Natural killer cell (primary cell): Measurements from ENCODE around the gene ANKRD36C. TPM values are rescaled to one million over a fixed set of nuclear protein-coding genes. Genes with fewer than 3 reads are reported as not detected.
"Not testable (repeated sequence)": the region's sequence is repeated elsewhere in the genome, so short reads cannot be mapped to it uniquely, and the experiment has no call there.

Experiments
- ATAC-seq, 3 donors: fragments of 150-1000 bp in 2 of 3; fragments of 200-7000 bp in 1 of 3; cut with Tn5 transposase; 1 replicate in 1 of 3; 2 replicates in 2 of 3; pipeline ENCODE4 v1.10.0; 2021; ENCODE audit warnings: mild to moderate bottlenecking in 2 of 3, moderate library complexity in 2 of 3
- DNase-seq, 2 donors: peaks; one replicate each; pipeline versions ENCODE4 v3.0.0 to v3.0.0-alpha.2; 2013 to 2021; ENCODE audit warnings: mixed read lengths in 1 of 2
- H3K27ac ChIP-seq: one replicate; pipeline ENCODE4 v1.5.1; 2013; ENCODE audit warnings: mild to moderate bottlenecking, low read length
- H3K27me3 ChIP-seq: one replicate; pipeline ENCODE4 v1.6.1; 2013; ENCODE audit warnings: low read length; ENCODE audit not compliant: control insufficient read depth, insufficient read depth
- H3K36me3 ChIP-seq: one replicate; pipeline ENCODE4 v1.6.1; 2013; ENCODE audit warnings: low read length; ENCODE audit not compliant: control insufficient read depth, insufficient read depth
- H3K4me1 ChIP-seq: one replicate; pipeline ENCODE4 v1.6.1; 2013; ENCODE audit warnings: low read length; ENCODE audit not compliant: control insufficient read depth, insufficient read depth
- H3K4me3 ChIP-seq: one replicate; pipeline ENCODE4 v1.5.1; 2013; ENCODE audit warnings: low read length
- H3K9me3 ChIP-seq: one replicate; pipeline ENCODE4 v1.6.1; 2013; ENCODE audit warnings: low read length; ENCODE audit not compliant: control insufficient read depth, insufficient read depth
- H3K27ac Mint-ChIP-seq, 2 donors: one replicate each; pipeline ENCODE4 v1.8.0; 2022; ENCODE audit warnings: mild to moderate bottlenecking in 2 of 2, mixed read lengths in 2 of 2, moderate library complexity in 1 of 2
- H3K27me3 Mint-ChIP-seq, 2 donors: one replicate each; pipeline ENCODE4 v1.8.0; 2022; ENCODE audit warnings: low read depth in 2 of 2, mixed read lengths in 2 of 2
- H3K36me3 Mint-ChIP-seq: one replicate; pipeline ENCODE4 v1.8.0; 2022; ENCODE audit warnings: mixed read lengths
- H3K4me1 Mint-ChIP-seq, 2 donors: one replicate each; pipeline ENCODE4 v1.8.0; 2022; ENCODE audit warnings: mixed read lengths in 2 of 2
- H3K4me3 Mint-ChIP-seq: one replicate; pipeline ENCODE4 v1.8.0; 2022; ENCODE audit warnings: mild to moderate bottlenecking, moderate library complexity, mixed read lengths
- H3K9me3 Mint-ChIP-seq, 2 donors: one replicate each; pipeline ENCODE4 v1.8.0; 2022; ENCODE audit warnings: mixed read lengths in 2 of 2
- WGBS: methylation state at CpG from one replicate; pipeline ENCODE4 v1.1.7; 2013; ENCODE audit warnings: missing lambda C conversion rate; ENCODE audit not compliant: insufficient coverage; 5-methylcytosine and 5-hydroxymethylcytosine counted together
- intact Hi-C: fragments of 100-400 bp; cut with micrococcal nuclease; formaldehyde crosslinking; loops from one replicate; pipeline ENCODE4 v1.14.2; 2022
- total RNA-seq, 4 donors: library from RNA; stranded (reverse); fragments of 120-200 nt in 1 of 4; gene quantifications; one replicate each; pipeline versions ENCODE4 v1.2.3 to v1.2.4, GENCODE V29; 2013 to 2022

Gene ANKRD36C
- total RNA-seq, 3 donors from 2014 or later (not counting 1 experiment from before 2014, with no cell fraction given) = 84.5 to 91.5 (median 85.4) TPM

- H3K27me3 ChIP-seq, H3K27ac ChIP-seq, DNase-seq, H3K9me3 Mint-ChIP-seq, H3K4me1 Mint-ChIP-seq, H3K27me3 Mint-ChIP-seq, H3K27ac Mint-ChIP-seq, H3K36me3 ChIP-seq, intact Hi-C loops, H3K4me1 ChIP-seq, H3K9me3 ChIP-seq, ATAC-seq, H3K4me3 ChIP-seq, H3K4me3 Mint-ChIP-seq: not testable (repeated sequence)
- WGBS = 100% methylated on average over 1 of the region's 1 CpG
- peaks cover 25% of the 10 kb centered on the region for H3K36me3 Mint-ChIP-seq
These were observed 43.6 kb downstream of the ANKRD36C start for GRCh38 chr2:95948039-95948438.

GRCh38 chr2:95939947-95940346 is 51.7 kb downstream of the ANKRD36C start:
- H3K27ac ChIP-seq, ATAC-seq, H3K27me3 ChIP-seq, H3K4me3 Mint-ChIP-seq, H3K36me3 ChIP-seq, H3K4me1 Mint-ChIP-seq, H3K4me3 ChIP-seq, H3K9me3 ChIP-seq, intact Hi-C loops, H3K9me3 Mint-ChIP-seq, H3K27me3 Mint-ChIP-seq, H3K27ac Mint-ChIP-seq, DNase-seq, H3K4me1 ChIP-seq: not testable (repeated sequence)
- 94% methylated on average over 11 of the region's 11 CpGs for WGBS
- H3K36me3 Mint-ChIP-seq = peaks cover 35% of the 10 kb centered on the region

GRCh38 chr2:95930740-95931139 is 60.9 kb downstream of the ANKRD36C start:
- ATAC-seq, H3K27ac Mint-ChIP-seq, intact Hi-C loops, H3K4me3 Mint-ChIP-seq, H3K4me1 Mint-ChIP-seq, H3K27me3 ChIP-seq, H3K9me3 ChIP-seq, H3K9me3 Mint-ChIP-seq, H3K4me3 ChIP-seq, H3K36me3 ChIP-seq, H3K27ac ChIP-seq, H3K27me3 Mint-ChIP-seq, H3K4me1 ChIP-seq, DNase-seq: not testable (repeated sequence)
- WGBS = 70% methylated on average over 3 of the region's 3 CpGs
- H3K36me3 Mint-ChIP-seq = peaks cover 17% of the 10 kb centered on the region

GRCh38 chr2:95917007-95917406 is 74.6 kb downstream of the ANKRD36C start:
- H3K4me3 Mint-ChIP-seq, H3K27me3 ChIP-seq, H3K27ac Mint-ChIP-seq, ATAC-seq, H3K9me3 Mint-ChIP-seq, H3K27ac ChIP-seq, H3K4me1 Mint-ChIP-seq, DNase-seq, H3K27me3 Mint-ChIP-seq, H3K4me3 ChIP-seq, intact Hi-C loops, H3K9me3 ChIP-seq, H3K4me1 ChIP-seq: not testable (repeated sequence)
- peaks cover 15% of the 10 kb centered on the region for H3K36me3 ChIP-seq
- no CpG with 5 or more reads among the region's 1 CpG for WGBS
- H3K36me3 Mint-ChIP-seq = peaks cover 37% of the 10 kb centered on the region

- H3K27me3 ChIP-seq, intact Hi-C loops, H3K4me1 ChIP-seq, H3K27me3 Mint-ChIP-seq, H3K9me3 Mint-ChIP-seq, H3K4me1 Mint-ChIP-seq, H3K4me3 Mint-ChIP-seq, H3K27ac ChIP-seq, H3K9me3 ChIP-seq, H3K27ac Mint-ChIP-seq, DNase-seq, H3K4me3 ChIP-seq, ATAC-seq: not testable (repeated sequence)
- peaks cover 14% of the 10 kb centered on the region for H3K36me3 ChIP-seq
- peaks cover 46% of the 10 kb centered on the region for H3K36me3 Mint-ChIP-seq
These were observed 76.5 kb downstream of the ANKRD36C start for GRCh38 chr2:95915131-95915530.

GRCh38 chr2:95911431-95911830 is 80.2 kb downstream of the ANKRD36C start:
- intact Hi-C loops, H3K4me1 ChIP-seq, H3K9me3 Mint-ChIP-seq, H3K27me3 ChIP-seq, H3K4me1 Mint-ChIP-seq, ATAC-seq, H3K27me3 Mint-ChIP-seq, H3K27ac ChIP-seq, H3K4me3 Mint-ChIP-seq, H3K27ac Mint-ChIP-seq, H3K4me3 ChIP-seq, H3K9me3 ChIP-seq, DNase-seq: not testable (repeated sequence)
- H3K36me3 ChIP-seq = peaks cover 12% of the 10 kb centered on the region
- H3K36me3 Mint-ChIP-seq = peaks cover 42% of the 10 kb centered on the region
- 85% methylated on average over 4 of the region's 5 CpGs for WGBS

GRCh38 chr2:95894443-95894842 is 97.2 kb downstream of the ANKRD36C start:
- H3K36me3 Mint-ChIP-seq = peaks cover 20% of the 10 kb centered on the region
- H3K9me3 Mint-ChIP-seq, H3K27me3 Mint-ChIP-seq, DNase-seq, H3K27ac Mint-ChIP-seq, ATAC-seq, H3K4me1 ChIP-seq, H3K4me3 ChIP-seq, H3K4me3 Mint-ChIP-seq, intact Hi-C loops, H3K27me3 ChIP-seq, H3K36me3 ChIP-seq, H3K4me1 Mint-ChIP-seq, H3K27ac ChIP-seq, H3K9me3 ChIP-seq: not testable (repeated sequence)
- whole genome bisulfite sequencing = no CpG with 5 or more reads among the region's 2 CpGs

- not testable (repeated sequence) for H3K4me3 Mint-ChIP-seq
These were observed 123.7 kb downstream of the ANKRD36C start for GRCh38 chr2:95867929-95868328.

More at GRCh38 chr2:95867929-95868328, 123.7 kb downstream of the ANKRD36C start:
- H3K4me1 ChIP-seq, H3K27ac Mint-ChIP-seq, intact Hi-C loops, H3K9me3 ChIP-seq, H3K9me3 Mint-ChIP-seq, H3K36me3 Mint-ChIP-seq, ATAC-seq, H3K27me3 ChIP-seq, H3K36me3 ChIP-seq, H3K27ac ChIP-seq, H3K4me3 ChIP-seq, H3K27me3 Mint-ChIP-seq, DNase-seq, H3K4me1 Mint-ChIP-seq: not testable (repeated sequence)
- WGBS = no CpG with 5 or more reads among the region's 1 CpG
